ENCODE data around the gene SPON1.

Gene SPON1

GRCh38 chr11:13942378-13942777, 20.1 kb upstream of the SPON1 start:
- no peak for DNase-seq (ENCODE audit: extremely low spot score)
- ChIA-PET CTCF (no interaction called here), POLR2A (no interaction called here)
- no peak for TF ChIP-seq TARDBP (IDR thresholded peaks at IDR 0.05)

GRCh38 chr11:13942971-13943381, 19.5 kb upstream of the SPON1 start:
- ChIA-PET POLR2A (no interaction called here), CTCF (interaction anchor here (1.0 kb wide), 1 partner anchor 13 kb away, joined by 3 read pairs; no protein-coding TSS in a partner anchor)
- TF ChIP-seq L3MBTL2 (conservative IDR thresholded peaks at IDR 0.05) (no peak), FOXA1 (IDR thresholded peaks at IDR 0.05) (no peak), LEF1 (IDR thresholded peaks at IDR 0.05; ENCODE audit: borderline replicate concordance) (no peak), FOXK2 (IDR thresholded peaks at IDR 0.05) (no peak), FOXM1 (IDR thresholded peaks at IDR 0.05; ENCODE audit: borderline replicate concordance) (no peak), ELF4 (IDR thresholded peaks at IDR 0.05) (no peak), SP1 (IDR thresholded peaks at IDR 0.05) (no peak), ARNT (IDR thresholded peaks at IDR 0.05) (no peak), ZNF384 (IDR thresholded peaks at IDR 0.05) (no peak), TARDBP (IDR thresholded peaks at IDR 0.05) (no peak), BHLHE40 (IDR thresholded peaks at IDR 0.05; ENCODE audit: borderline replicate concordance) (no peak), CTBP1 (IDR thresholded peaks at IDR 0.05; ENCODE audit: borderline replicate concordance) (no peak), SUZ12 (IDR thresholded peaks at IDR 0.05) (no peak), NFRKB (IDR thresholded peaks at IDR 0.05) (no peak), HDGF (IDR thresholded peaks at IDR 0.05; ENCODE audit: borderline replicate concordance) (no peak)
- TF ChIP-seq, protein P1, sequence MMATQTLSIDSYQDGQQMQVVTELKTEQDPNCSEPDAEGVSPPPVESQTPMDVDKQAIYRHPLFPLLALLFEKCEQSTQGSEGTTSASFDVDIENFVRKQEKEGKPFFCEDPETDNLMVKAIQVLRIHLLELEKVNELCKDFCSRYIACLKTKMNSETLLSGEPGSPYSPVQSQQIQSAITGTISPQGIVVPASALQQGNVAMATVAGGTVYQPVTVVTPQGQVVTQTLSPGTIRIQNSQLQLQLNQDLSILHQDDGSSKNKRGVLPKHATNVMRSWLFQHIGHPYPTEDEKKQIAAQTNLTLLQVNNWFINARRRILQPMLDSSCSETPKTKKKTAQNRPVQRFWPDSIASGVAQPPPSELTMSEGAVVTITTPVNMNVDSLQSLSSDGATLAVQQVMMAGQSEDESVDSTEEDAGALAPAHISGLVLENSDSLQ (IDR thresholded peaks at IDR 0.05): no peak

DNA sequence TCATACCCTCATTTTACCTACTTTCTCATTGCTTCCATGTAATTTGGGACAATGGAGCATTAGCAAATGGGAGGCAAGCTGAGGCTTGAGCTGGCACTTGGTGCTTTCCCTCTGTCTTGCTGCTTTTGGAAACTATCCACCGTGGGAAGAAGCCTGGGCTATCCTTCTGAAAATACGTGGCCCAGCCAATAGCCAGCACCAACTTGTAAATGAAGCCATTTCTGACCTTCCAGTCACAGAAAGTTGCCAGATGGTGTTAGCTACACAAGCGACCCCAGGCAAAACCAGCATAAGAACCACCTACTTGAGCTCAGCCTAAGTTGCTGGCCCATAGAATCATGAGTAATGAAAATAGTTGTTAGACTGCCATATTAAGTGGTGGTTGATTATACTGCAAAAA, 18.5 kb upstream of the SPON1 start:
- CTCF ChIA-PET: interaction anchor here (0.7 kb wide), 1 partner anchor 172 kb away, joined by 3 read pairs; no protein-coding TSS in a partner anchor
- TF ChIP-seq ZNF384 (IDR thresholded peaks at IDR 0.05): no peak
- no peak for TF ChIP-seq NFRKB (IDR thresholded peaks at IDR 0.05)
- no peak for TF ChIP-seq L3MBTL2 (conservative IDR thresholded peaks at IDR 0.05)
- DNase-seq (ENCODE audit: extremely low spot score): no peak
- POLR2A ChIA-PET: no interaction called here

More at GRCh38 chr11:13942971-13943381, 19.5 kb upstream of the SPON1 start:
- DNase-seq (ENCODE audit: extremely low spot score): no peak

DNA sequence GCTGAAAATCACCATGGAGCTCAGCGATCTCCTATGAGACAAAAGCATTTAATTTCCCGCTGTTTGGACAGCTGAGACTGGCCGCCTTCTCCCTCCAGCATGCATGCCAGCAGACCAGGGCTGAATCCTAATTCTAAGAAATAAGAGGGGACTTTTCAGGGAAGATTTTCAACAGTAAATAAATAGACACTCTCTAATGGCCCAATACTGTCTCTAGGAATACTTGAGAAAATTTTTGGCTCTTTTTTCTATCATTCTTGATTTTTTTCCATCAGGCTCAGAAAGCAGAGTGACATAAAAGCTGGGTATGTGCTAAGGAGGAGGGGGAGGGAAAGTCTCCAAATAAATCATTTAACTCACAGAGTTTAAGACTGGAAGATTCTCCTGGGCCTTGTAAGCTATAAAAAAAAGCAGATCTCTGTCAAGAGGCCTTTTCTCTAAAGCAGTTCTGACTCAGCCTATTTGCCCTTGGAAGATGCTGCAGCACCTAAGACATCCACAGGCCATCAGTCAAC, 17.6 kb upstream of the SPON1 start:
- ChIA-PET CTCF (interaction anchor here (0.6 to 1.0 kb wide), 4 partner anchors 172 to 854 kb away, joined by 3 read pairs; no protein-coding TSS in a partner anchor), POLR2A (no interaction called here)
- DNase-seq (ENCODE audit: extremely low spot score): no peak
- no peak for TF ChIP-seq ELF4 (IDR thresholded peaks at IDR 0.05)
- no peak for TF ChIP-seq NFRKB (IDR thresholded peaks at IDR 0.05)
- TF ChIP-seq FOXK2 (IDR thresholded peaks at IDR 0.05): no peak
- no peak for TF ChIP-seq HDGF (IDR thresholded peaks at IDR 0.05; ENCODE audit: borderline replicate concordance)
- no peak for TF ChIP-seq ARNT (IDR thresholded peaks at IDR 0.05)
- no peak for TF ChIP-seq BHLHE40 (IDR thresholded peaks at IDR 0.05; ENCODE audit: borderline replicate concordance)
- no peak for TF ChIP-seq SUZ12 (IDR thresholded peaks at IDR 0.05)
- no peak for TF ChIP-seq FOXA1 (IDR thresholded peaks at IDR 0.05)
- TF ChIP-seq L3MBTL2 (conservative IDR thresholded peaks at IDR 0.05): no peak
- TF ChIP-seq, protein P1 (IDR thresholded peaks at IDR 0.05): no peak
- no peak for TF ChIP-seq SP1 (IDR thresholded peaks at IDR 0.05)
- TF ChIP-seq CTBP1 (IDR thresholded peaks at IDR 0.05; ENCODE audit: borderline replicate concordance): no peak
- TF ChIP-seq LEF1 (IDR thresholded peaks at IDR 0.05; ENCODE audit: borderline replicate concordance): no peak
- TF ChIP-seq ZNF384 (IDR thresholded peaks at IDR 0.05): no peak
- TF ChIP-seq TARDBP (IDR thresholded peaks at IDR 0.05): no peak

- POLR2A ChIA-PET: no interaction called here
- TF ChIP-seq FOXA1 (IDR thresholded peaks at IDR 0.05) (no peak), TARDBP (IDR thresholded peaks at IDR 0.05) (no peak), SP1 (IDR thresholded peaks at IDR 0.05) (no peak), LEF1 (IDR thresholded peaks at IDR 0.05; ENCODE audit: borderline replicate concordance) (no peak), ZNF384 (IDR thresholded peaks at IDR 0.05) (no peak)
- TF ChIP-seq, protein P1 (IDR thresholded peaks at IDR 0.05): no peak
- no peak for DNase-seq (ENCODE audit: extremely low spot score)
- CTCF ChIA-PET: no interaction called here
These were observed 15.1 kb upstream of the SPON1 start for GRCh38 chr11:13947379-13947778.

GRCh38 chr11:13949876-13950275, 12.6 kb upstream of the SPON1 start:
- CTCF ChIA-PET: no interaction called here
- DNase-seq (ENCODE audit: extremely low spot score): no peak
- no peak for TF ChIP-seq HDGF (IDR thresholded peaks at IDR 0.05; ENCODE audit: borderline replicate concordance)
- no peak for TF ChIP-seq SUZ12 (IDR thresholded peaks at IDR 0.05)
- no peak for TF ChIP-seq FOXM1 (IDR thresholded peaks at IDR 0.05; ENCODE audit: borderline replicate concordance)
- no peak for TF ChIP-seq FOXA1 (IDR thresholded peaks at IDR 0.05)
- no peak for TF ChIP-seq FOXK2 (IDR thresholded peaks at IDR 0.05)
- no peak for TF ChIP-seq BHLHE40 (IDR thresholded peaks at IDR 0.05; ENCODE audit: borderline replicate concordance)
- TF ChIP-seq, protein P1 (IDR thresholded peaks at IDR 0.05): no peak
- no peak for TF ChIP-seq CTBP1 (IDR thresholded peaks at IDR 0.05; ENCODE audit: borderline replicate concordance)
- TF ChIP-seq ZNF384 (IDR thresholded peaks at IDR 0.05): no peak
- no peak for TF ChIP-seq TARDBP (IDR thresholded peaks at IDR 0.05)
- TF ChIP-seq ARNT (IDR thresholded peaks at IDR 0.05): no peak
- TF ChIP-seq SP1 (IDR thresholded peaks at IDR 0.05): no peak
- TF ChIP-seq LEF1 (IDR thresholded peaks at IDR 0.05; ENCODE audit: borderline replicate concordance): no peak
- TF ChIP-seq ELF4 (IDR thresholded peaks at IDR 0.05): no peak
- no peak for TF ChIP-seq L3MBTL2 (conservative IDR thresholded peaks at IDR 0.05)
- no peak for TF ChIP-seq NFRKB (IDR thresholded peaks at IDR 0.05)
- POLR2A ChIA-PET: no interaction called here
